HG03175 (cell line): ENCODE measurements around the gene KIF1A.
"Not testable (repeated sequence)": the region's sequence is repeated elsewhere in the genome, so short reads cannot be mapped to it uniquely, and the experiment has no call there.

ENCODE experiments used
- ATAC-seq: cut with Tn5 transposase; IDR thresholded peaks from one replicate; pipeline ENCODE4 v1.9.1; 2021; ENCODE audit warnings: mild to moderate bottlenecking, moderate library complexity; ENCODE audit not compliant: unreplicated experiment

The KIF1A gene

GRCh38 chr2:240846873-240847595 lies 27.0 kb upstream of the KIF1A start:
- no peak for ATAC-seq

GRCh38 chr2:240846309-240846708 lies 26.3 kb upstream of the KIF1A start:
- not testable (repeated sequence) for ATAC-seq

GRCh38 chr2:240840435-240841060 lies 20.5 kb upstream of the KIF1A start:
- no peak for ATAC-seq

DNA sequence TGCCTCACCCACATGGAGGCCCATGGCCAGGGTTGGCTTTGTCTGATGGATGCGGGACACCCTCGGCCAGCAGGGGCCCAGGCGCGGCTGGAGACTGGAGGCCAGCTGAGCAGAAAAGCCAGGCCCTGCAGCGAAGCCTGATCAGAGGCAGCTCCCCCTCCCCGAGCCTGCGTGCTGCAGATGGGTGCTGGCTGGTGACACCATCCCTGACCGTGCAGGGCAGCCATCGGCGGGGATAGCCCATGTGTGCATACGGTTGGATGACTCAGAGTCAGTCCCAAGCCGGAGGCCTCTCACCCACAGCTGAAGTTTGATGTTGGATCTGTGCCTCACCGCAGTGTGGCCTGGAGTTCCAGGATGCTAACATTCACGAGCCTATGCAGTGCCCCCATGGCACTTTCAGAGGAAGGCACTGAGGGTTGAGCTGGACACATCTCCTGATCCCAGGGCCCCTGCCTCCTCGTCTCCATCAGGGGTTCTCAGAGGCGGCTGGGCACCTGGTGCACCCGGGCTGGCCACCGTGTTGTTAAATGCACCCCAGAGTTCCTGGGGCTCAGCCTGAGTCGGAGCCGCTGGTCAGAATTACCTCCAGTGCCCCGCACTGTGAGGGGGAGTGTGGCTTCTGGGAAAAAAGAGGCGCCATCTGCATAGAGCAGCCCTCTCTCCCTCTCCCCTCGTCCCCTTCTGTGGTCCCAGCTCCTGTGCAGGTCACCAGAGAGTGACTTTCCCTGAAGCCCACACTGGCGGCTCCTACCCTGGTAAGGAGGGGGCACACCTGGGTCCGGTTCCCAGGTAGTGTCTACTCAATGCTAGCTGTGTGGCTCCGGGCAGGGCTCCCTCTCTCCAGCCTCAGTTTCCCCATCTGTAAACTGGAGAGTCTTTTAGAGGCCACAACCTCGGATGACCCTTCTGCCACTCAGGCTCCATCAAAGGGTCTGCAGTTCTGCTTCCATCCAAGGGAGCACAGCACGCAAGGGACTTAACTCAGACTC lies 19.4 kb upstream of the KIF1A start:
- ATAC-seq: no peak

- no peak for ATAC-seq
Observed at GRCh38 chr2:240837621-240838020, 17.6 kb upstream of the KIF1A start.

DNA sequence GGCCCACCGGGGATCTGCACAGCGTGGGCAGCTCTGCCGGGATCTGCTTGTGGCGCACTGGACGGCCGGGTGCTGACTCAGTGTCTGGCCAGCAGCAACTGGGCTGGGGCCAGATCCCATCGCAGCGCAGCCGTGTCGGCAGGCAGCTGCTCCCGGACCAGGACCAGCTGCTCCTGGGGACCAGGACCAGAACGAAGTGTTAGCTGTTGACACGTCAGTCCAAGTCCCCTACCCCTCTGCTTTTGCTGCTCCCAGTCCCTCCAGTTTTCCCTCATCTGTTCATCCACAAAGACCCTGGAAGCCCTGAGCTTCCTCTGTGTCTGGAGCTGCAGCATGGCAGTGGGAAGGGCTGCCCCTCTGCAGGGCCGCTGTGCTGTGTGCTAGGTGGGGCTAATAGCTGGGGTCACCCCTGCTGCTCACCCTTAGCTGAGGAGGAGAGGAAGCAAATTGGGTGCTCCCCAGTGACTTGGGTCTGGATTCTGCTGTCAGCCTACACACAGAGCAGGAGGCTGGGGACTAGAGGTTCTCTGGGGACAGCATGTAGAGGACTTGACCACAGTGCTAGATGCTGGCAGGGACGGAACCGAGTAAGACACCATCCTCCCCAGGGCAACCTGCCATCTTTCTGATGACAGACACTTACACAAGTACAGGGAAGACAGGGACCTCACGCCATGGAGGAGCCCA lies 16.9 kb upstream of the KIF1A start:
- no peak for ATAC-seq

DNA sequence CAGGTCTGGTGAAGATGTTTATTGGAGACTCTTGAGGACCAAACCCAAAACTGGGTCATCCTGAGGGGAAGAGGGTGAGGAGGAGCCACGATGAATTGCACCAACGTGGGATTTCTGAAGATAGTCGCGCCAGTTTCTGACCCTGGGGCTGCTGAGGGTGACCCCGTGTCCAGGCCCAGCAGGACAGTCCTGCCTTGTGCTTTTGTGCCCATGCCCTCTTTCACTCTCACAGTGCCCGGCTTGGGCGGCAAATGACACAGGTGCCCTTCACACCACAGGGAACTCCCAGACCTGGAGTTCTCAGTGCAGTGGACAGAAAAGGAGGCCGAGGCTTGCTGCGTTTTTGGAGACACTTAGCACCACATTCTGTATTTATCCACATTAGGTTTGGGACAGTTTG lies 15.5 kb upstream of the KIF1A start:
- ATAC-seq: no peak

- no peak for ATAC-seq
Observed at GRCh38 chr2:240834377-240834975, 14.5 kb upstream of the KIF1A start.

- no peak for ATAC-seq
Observed at GRCh38 chr2:240833724-240834285, 13.8 kb upstream of the KIF1A start.

GRCh38 chr2:240832921-240833494 lies 13.0 kb upstream of the KIF1A start:
- no peak for ATAC-seq

DNA sequence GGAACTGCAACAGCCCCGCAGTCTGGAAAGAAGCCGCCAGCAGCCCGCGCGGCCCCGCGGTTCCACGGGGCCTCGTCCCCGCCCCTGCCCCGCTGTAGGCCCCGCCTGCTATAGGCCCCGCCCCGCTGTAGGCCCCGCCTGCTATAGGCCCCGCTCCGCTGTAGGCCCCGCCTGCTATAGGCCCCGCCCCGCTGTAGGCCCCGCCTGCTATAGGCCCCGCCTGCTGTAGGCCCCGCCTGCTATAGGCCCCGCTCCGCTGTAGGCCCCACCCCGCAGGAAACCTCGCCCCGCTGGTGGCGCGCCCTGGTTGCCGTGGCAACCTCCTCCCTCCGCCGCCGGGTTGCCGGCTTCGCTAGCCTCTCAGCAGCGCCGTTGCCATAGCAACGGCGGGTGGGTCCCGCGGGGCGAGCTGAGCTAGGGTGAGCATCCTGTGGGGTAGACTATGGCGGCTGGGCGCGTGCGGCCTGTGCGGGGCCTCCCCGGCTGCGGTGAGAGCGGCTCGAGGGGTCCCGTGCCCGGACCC lies 12.2 kb upstream of the KIF1A start:
- ATAC-seq: peak; percentile 92

DNA sequence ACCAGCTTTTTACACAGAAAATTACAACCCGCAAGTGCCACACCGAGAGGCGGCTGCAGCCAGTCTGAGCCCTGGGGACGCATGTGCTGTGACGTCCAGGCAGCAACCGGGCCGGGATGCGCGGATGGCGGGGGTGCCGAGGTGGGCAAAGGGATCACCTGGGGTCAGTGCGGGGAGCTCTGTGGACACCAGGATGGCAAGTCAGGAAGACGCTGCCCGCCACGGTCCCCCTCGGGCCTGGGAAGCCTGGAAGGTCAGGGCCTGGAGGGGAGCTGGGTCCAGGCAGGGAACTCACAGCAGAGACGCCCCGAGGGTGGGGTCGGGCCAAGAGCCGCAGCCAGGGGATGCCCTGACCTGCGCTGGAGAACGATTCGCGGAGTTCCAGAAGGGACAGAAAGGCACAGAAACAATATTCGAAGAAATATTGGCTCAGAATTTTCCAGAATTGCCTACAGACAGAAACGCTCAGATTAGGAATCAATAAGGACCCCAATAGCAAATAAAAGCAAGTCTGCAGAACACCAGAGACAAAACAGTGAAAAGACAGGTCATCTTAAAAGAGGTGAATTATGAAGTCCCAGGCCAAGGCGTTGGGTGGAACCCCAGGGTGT lies 11.7 kb upstream of the KIF1A start:
- no peak for ATAC-seq

GRCh38 chr2:240825476-240825875 lies 5.5 kb upstream of the KIF1A start:
- no peak for ATAC-seq

DNA sequence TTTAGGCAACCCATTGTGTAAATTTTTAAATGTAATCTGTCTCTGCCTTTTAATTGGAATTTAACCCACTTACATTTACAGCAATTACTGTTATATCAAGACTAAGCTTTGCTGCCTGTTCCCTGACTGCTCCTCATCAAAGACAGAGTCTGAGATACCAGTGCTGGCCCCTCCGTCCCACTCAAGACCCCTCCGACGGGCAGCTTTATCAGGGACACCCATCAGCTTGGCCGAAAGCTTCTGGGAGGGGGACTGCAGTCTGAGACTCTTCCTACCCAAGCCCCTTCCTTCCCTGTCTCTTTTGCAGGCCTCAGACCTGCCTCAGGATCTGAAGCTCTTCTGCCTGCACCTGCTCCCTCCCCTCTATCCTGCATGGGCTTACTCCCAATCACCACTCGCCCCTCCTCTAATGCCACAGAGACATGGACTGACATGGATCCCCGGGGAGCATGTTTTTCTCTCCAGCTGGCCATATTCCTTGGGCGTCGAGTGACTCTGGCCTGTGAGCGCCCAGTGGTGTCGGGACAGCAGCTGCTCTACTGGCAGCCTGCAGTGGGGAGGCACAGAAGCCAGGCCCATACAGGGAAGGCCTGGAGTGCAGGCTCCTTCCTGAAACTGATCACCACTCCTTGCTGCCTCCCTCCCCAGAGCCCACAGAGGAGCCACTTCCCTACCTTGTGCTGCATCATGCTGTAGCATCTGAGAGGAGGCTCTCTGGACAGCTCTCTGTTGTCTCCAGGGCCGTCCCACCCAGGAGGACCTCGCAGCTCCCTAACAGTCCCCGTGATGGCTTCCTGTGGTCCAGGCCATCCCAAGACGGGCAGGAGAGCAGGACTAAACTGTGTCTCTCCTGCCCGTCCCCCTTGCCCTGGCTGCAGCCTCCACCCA lies 3.7 kb upstream of the KIF1A start:
- ATAC-seq: no peak

DNA sequence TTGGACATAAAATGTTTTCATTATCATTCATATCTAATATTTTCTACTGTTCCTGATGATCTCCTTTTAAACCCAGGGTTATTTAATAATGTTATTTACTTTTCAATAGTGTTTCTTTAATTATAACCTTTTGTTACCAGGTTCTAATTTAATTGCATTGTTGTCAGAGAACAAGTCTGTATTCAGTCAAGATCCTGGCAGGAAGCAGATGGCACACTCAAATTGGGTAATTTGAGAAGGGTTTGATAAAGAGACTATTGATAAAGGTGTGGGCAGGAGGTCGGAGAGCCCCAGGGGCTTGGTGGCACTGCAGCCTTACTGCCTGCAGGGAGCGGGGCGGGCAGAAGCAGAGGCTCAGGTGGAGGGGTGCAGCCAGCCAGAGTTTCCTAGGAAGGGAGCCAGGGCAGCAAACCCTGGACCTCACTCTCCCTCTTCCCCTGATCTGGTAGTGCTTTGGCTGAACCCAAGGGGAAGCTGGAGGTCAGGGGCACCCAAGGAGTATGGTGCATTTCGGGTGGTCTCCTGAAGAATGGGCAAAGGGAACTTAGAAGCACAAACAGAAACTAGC lies 2.3 kb upstream of the KIF1A start:
- no peak for ATAC-seq

DNA sequence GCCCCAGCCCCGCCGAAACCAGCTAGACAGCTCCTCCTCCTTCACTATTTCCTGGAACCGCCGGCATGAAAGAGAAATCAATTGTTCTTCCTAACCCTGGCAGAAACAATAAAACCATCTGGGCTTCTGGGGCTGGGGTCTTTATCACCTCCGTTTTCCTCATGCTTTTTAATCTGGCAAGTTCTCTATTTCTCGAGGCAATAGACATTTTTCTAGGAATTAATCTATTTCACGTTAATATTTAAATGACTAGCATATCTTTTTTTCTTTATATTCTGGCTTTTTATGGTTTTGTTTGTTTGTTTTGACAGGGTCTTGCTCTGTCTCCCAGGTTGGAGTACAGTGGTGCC lies 1.4 kb upstream of the KIF1A start:
- ATAC-seq: no peak

GRCh38 chr2:240820607-240821428 lies 799 bp upstream of the KIF1A start:
- no peak for ATAC-seq
